Activated T-cell treated with anti-CD3 and anti-CD28 coated beads, Interleukin-2, amount 50 U/mL, for 1 hour (primary cell): ENCODE results near the gene P2RY2.
"Not testable (repeated sequence)": the region's sequence is repeated elsewhere in the genome, so short reads cannot be mapped to it uniquely, and the experiment has no call there.

Experiments used
- DNase-seq: peaks from one replicate; pipeline ENCODE4 v3.0.0-alpha.2; 2020

The P2RY2 gene

GRCh38 chr11:73270016-73270854 is 52.2 kb downstream of the P2RY2 start:
- DNase-seq, result no peak

GRCh38 chr11:73270855-73271477 is 52.9 kb downstream of the P2RY2 start:
- no peak for DNase-seq

- not testable (repeated sequence) for DNase-seq
These were observed 53.4 kb downstream of the P2RY2 start for GRCh38 chr11:73271478-73271865.

- no peak for DNase-seq
These were observed 54.0 kb downstream of the P2RY2 start, which contains the start of gene P2RY6 for GRCh38 chr11:73271936-73272679. P2RY6 (plus strand) TSS chr11:73272338; CDS start chr11:73296519, 24,181 bp downstream.

- DNase-seq, result no peak
These were observed 54.6 kb downstream of the P2RY2 start for GRCh38 chr11:73272680-73273038.

- DNase-seq, result no peak
These were observed 55.3 kb downstream of the P2RY2 start for GRCh38 chr11:73273222-73273895.

GRCh38 chr11:73274191-73274590 is 56.1 kb downstream of the P2RY2 start:
- DNase-seq, result not testable (repeated sequence)

GRCh38 chr11:73274722-73275380 is 56.8 kb downstream of the P2RY2 start:
- DNase-seq, result no peak

GRCh38 chr11:73275381-73275750 is 57.3 kb downstream of the P2RY2 start:
- DNase-seq, result no peak

- DNase-seq, result no peak
These were observed 59.4 kb downstream of the P2RY2 start for GRCh38 chr11:73277467-73277866.

- DNase-seq, result no peak
These were observed 62.5 kb downstream of the P2RY2 start for GRCh38 chr11:73280626-73281025.

- no peak for DNase-seq
These were observed 63.2 kb downstream of the P2RY2 start for GRCh38 chr11:73281201-73281741.

- no peak for DNase-seq
These were observed 63.9 kb downstream of the P2RY2 start for GRCh38 chr11:73281796-73282660.

GRCh38 chr11:73283276-73284000 is 65.4 kb downstream of the P2RY2 start:
- no peak for DNase-seq

GRCh38 chr11:73284106-73284505 is 66.0 kb downstream of the P2RY2 start:
- DNase-seq, result no peak

- DNase-seq, result no peak
These were observed 67.6 kb downstream of the P2RY2 start for GRCh38 chr11:73285721-73286120.
